Cardiac fibroblast (primary cell): Measurements from ENCODE around the gene DNAAF3.

ENCODE experiments used
- DNase-seq, 2 donors: peaks; one replicate each; pipeline versions ENCODE4 v3.0.0 to v3.0.0-alpha.2; 2010; ENCODE audit warnings: low read depth in 2 of 2
- H3K4me3 ChIP-seq, 2 donors: replicated peaks in 1 of 2; 1 replicate in 1 of 2; 2 replicates in 1 of 2; pipeline ENCODE4 v1.5.1; 2011; ENCODE audit warnings: low read depth in 2 of 2, low read length in 2 of 2, mild to moderate bottlenecking in 2 of 2, moderate library complexity in 1 of 2
- CTCF ChIP-seq: IDR thresholded peaks from one replicate; pipeline ENCODE4 v1.5.1; 2011; ENCODE audit warnings: low read depth, mild to moderate bottlenecking, low read length, inconsistent platforms

DNAAF3 gene

DNA sequence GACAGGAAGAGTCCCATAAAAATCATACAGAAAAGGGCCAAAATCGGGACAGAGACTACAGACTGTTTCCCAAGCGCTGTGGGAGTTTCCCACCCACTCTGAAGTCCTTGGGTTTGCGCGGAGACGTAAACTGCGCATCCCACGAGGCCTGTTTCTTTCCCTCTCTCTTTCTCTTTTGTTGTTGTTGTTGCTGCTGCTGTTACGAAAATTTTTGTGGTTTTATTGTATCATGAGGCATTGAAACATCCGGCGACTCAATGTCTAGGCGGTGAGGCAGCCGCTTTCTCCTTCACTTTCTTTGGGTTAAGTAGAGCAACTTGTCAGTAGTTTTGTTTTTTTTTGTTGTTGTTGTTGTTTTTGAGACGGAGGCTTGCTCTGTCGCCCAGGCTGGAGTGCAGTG lies 47.4 kb downstream of the DNAAF3 start:
- TF ChIP-seq CTCF: no peak
- peak in 1 of 2 donors; percentile 27 for DNase-seq
- no peak overlapping the region for H3K4me3 ChIP-seq

- peak in 1 of 2 donors; percentile 61 for DNase-seq
- peak overlapping the region; percentile 53 to 96 for H3K4me3 ChIP-seq
- no peak for TF ChIP-seq CTCF
Observed at GRCh38 chr19:55118401-55118991, 47.9 kb downstream of the DNAAF3 start.

GRCh38 chr19:55117663-55118391 lies 48.6 kb downstream of the DNAAF3 start:
- H3K4me3 ChIP-seq: peak overlapping the region; percentile 53 to 96
- TF ChIP-seq CTCF: no peak
- DNase-seq: peak; percentile 99

- DNase-seq: no peak
- peak within 1 kb of the TSS; percentile 96 to 99 for H3K4me3 ChIP-seq
- TF ChIP-seq CTCF: no peak
Observed at GRCh38 chr19:55116859-55117662, 49.4 kb downstream of the DNAAF3 start, which contains the start of gene PPP1R12C. PPP1R12C (minus strand) TSS chr19:55117637; CDS start chr19:55117543, 94 bp downstream.

GRCh38 chr19:55116232-55116858 lies 50.1 kb downstream of the DNAAF3 start:
- TF ChIP-seq CTCF: no peak
- DNase-seq: peak; percentile 67 to 76
- H3K4me3 ChIP-seq: peak overlapping the region; percentile 96 to 99

- TF ChIP-seq CTCF: no peak
- H3K4me3 ChIP-seq: peak overlapping the region; percentile 96 to 99
- DNase-seq: peak; percentile 39 to 76
Observed at GRCh38 chr19:55115446-55116065, 50.9 kb downstream of the DNAAF3 start.
